Left lung (tissue), 10 donors: Measurements from ENCODE around the gene GDPD2. TPM values are rescaled to one million over a fixed set of nuclear protein-coding genes. Genes with fewer than 3 reads are reported as not detected.

Experiments
- ATAC-seq: fragments of 200-7000 bp; cut with Tn5 transposase; one replicate; pipeline ENCODE4 v1.9.1; 2020; ENCODE audit warnings: moderate library complexity
- DNase-seq, 4 donors: peaks; one replicate each; pipeline ENCODE4 v3.0.0-alpha.2; 2013 to 2020
- H3K27ac ChIP-seq, 2 donors: fragments of 200-600 bp; sonication (generic) in 1 of 2; one replicate each; pipeline versions ENCODE4 v1.5.0 to v1.8.0; 2020 to 2021
- H3K27me3 ChIP-seq, 2 donors: fragments of 200-600 bp; sonication (generic) in 1 of 2; one replicate each; pipeline versions ENCODE4 v1.5.0 to v1.8.0; 2020 to 2021
- H3K36me3 ChIP-seq, 2 donors: fragments of 200-600 bp; sonication (generic) in 1 of 2; one replicate each; pipeline versions ENCODE4 v1.5.0 to v1.8.0; 2020 to 2021
- H3K4me1 ChIP-seq, 2 donors: fragments of 200-600 bp; one replicate each; pipeline ENCODE4 v1.8.0; 2021
- H3K4me3 ChIP-seq, 2 donors: fragments of 200-600 bp; sonication (generic) in 1 of 2; one replicate each; pipeline versions ENCODE4 v1.5.0 to v1.8.0; 2020 to 2021; ENCODE audit warnings: mild to moderate bottlenecking in 1 of 2
- H3K9me3 ChIP-seq, 2 donors: fragments of 200-600 bp; sonication (generic) in 1 of 2; one replicate each; pipeline versions ENCODE4 v1.5.0 to v1.8.0; 2020 to 2021
- CTCF ChIP-seq, 2 donors: fragments of 200-600 bp; sonication (generic) in 1 of 2; IDR thresholded peaks; one replicate each; pipeline versions ENCODE4 v1.5.0 to v1.8.0; 2021; ENCODE audit warnings: antibody characterized with exemption in 2 of 2
- intact Hi-C, 2 donors: fragments of 100-400 bp; cut with DNase I; formaldehyde crosslinking; loops; one replicate each; pipeline versions ENCODE4 v1.11.2 to v1.14.2; 2022
- polyA plus RNA-seq, 6 donors: library from polyadenylated mRNA; unstranded; fragments of 120-200 nt; gene quantifications; one replicate each; pipeline ENCODE4 v1.2.1, GENCODE V29; 2013; ENCODE audit not compliant: insufficient read length in 6 of 6
- total RNA-seq, 2 donors: library from RNA; stranded (reverse); fragmentation: NEBNext Ultra II Directional; extraction: Animal tissue kit (Norgen Biotek cat#: 25700); gene quantifications; one replicate each; pipeline ENCODE4 v1.2.1, GENCODE V29; 2021
- donor health status: DM: no; HTN: yes; CAD: no.
- donor health status: DM: no; HTN: no; CAD: no.

Gene GDPD2
- total and polyA plus RNA-seq, 8 donors: 0.12 to 0.38 (median 0.20) TPM; not detected in 2

GRCh38 chrX:70432936-70433847 lies 10.1 kb downstream of the GDPD2 start:
- DNase-seq (no peak), ATAC-seq (no peak)
- H3K36me3 ChIP-seq: no peaks in the 10 kb centered on the region
- TF ChIP-seq CTCF (IDR thresholded peaks at IDR 0.05): no peak
- no peaks in the 10 kb centered on the region for H3K9me3 ChIP-seq
- H3K27me3 ChIP-seq: peaks cover 0 to 11% of the 10 kb centered on the region in 2 donors
- no peaks in the 10 kb centered on the region for H3K4me1 ChIP-seq
- H3K4me3 ChIP-seq: peak overlapping the region; percentile 45 to 56
- intact Hi-C loops: no loop called here
- H3K27ac ChIP-seq: no peak overlapping the region

GRCh38 chrX:70433848-70434351 lies 10.8 kb downstream of the GDPD2 start:
- Histone ChIP-seq H3K9me3 (no peaks in the 10 kb centered on the region), H3K4me1 (no peaks in the 10 kb centered on the region), H3K36me3 (no peaks in the 10 kb centered on the region), H3K27me3 (peaks cover 0 to 11% of the 10 kb centered on the region in 2 donors), H3K27ac (peak overlapping the region; percentile 65), H3K4me3 (peak overlapping the region; percentile 45 to 56)
- ATAC-seq (peak; percentile 94), DNase-seq (peak; percentile 40 to 89 (median 75))
- TF ChIP-seq CTCF (IDR thresholded peaks at IDR 0.05): peak; percentile 52 to 65
- intact Hi-C loops: no loop called here

GRCh38 chrX:70434352-70434866 lies 11.3 kb downstream of the GDPD2 start:
- H3K36me3 ChIP-seq: no peaks in the 10 kb centered on the region
- TF ChIP-seq CTCF (IDR thresholded peaks at IDR 0.05): no peak
- DNase-seq: peak; percentile 71 to 90 (median 88)
- peak; percentile 96 for ATAC-seq
- H3K27ac ChIP-seq: peak overlapping the region; percentile 65
- H3K4me1 ChIP-seq: no peaks in the 10 kb centered on the region
- H3K9me3 ChIP-seq: no peaks in the 10 kb centered on the region
- peaks cover 0 to 11% of the 10 kb centered on the region in 2 donors for H3K27me3 ChIP-seq
- intact Hi-C loops: no loop called here
- H3K4me3 ChIP-seq: peak overlapping the region; percentile 45 to 56

- H3K27ac ChIP-seq: no peak overlapping the region
- DNase-seq (no peak), ATAC-seq (no peak)
- H3K9me3 ChIP-seq: no peaks in the 10 kb centered on the region
- no peaks in the 10 kb centered on the region for H3K36me3 ChIP-seq
- no peaks in the 10 kb centered on the region for H3K4me1 ChIP-seq
- intact Hi-C loops: no loop called here
- no peak for TF ChIP-seq CTCF (IDR thresholded peaks at IDR 0.05)
- peaks cover 0 to 11% of the 10 kb centered on the region in 2 donors for H3K27me3 ChIP-seq
- H3K4me3 ChIP-seq: peak overlapping the region; percentile 45 to 56
Observed at GRCh38 chrX:70434914-70435586, 11.9 kb downstream of the GDPD2 start.

- intact Hi-C loops: no loop called here
- Histone ChIP-seq H3K27ac (no peak overlapping the region), H3K9me3 (no peaks in the 10 kb centered on the region), H3K36me3 (no peaks in the 10 kb centered on the region), H3K4me3 (no peak overlapping the region), H3K4me1 (no peaks in the 10 kb centered on the region), H3K27me3 (peaks cover 2 to 11% of the 10 kb centered on the region in 2 donors)
- TF ChIP-seq CTCF (IDR thresholded peaks at IDR 0.05): no peak
- no peak for ATAC-seq
- DNase-seq: no peak
Observed at GRCh38 chrX:70436343-70436742, 13.2 kb downstream of the GDPD2 start.
